ENCODE data around the gene UBE2J2.
A peak's percentile ranks its signal among the peaks of the same experiment; 100 is the strongest.

UBE2J2 gene

DNA sequence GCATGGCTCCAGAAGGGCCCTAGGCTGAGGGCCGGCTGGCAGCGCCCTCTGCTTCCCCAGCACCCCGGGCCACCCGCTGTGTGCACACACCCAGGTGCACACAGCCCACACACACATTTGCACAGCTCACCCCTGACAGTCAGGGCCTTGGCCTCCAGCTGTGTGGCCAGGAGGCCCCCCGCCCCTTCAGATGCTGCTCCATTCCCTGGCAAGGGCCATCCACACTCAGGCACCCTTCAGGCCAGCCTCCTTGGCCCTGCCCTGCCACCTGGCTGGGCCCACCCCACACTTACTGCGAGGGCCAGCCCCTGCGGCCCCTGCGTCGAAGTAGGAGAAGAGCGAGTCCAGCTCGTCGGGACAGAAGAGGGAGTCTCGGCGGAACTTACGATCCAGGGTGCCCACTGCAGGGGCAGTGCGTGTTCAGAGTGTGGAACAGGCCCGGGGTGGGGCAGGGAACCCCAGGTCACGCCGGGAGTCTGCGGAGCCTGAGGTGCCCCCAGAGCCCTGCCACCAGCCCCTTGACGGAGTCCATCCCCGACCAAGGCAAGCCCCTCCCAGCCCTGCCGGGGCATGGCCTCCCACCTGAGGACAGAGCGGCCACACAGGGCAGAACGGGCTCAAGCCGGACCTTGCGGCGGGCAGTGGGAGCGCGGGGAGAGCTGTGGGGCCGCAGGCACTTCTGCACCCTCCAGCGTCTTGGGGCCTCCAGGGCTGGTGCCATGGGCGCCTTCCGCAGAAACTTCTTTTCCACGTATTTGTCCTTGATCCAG lies 21.7 kb upstream of the UBE2J2 start:
- no peak for DNase-seq

DNA sequence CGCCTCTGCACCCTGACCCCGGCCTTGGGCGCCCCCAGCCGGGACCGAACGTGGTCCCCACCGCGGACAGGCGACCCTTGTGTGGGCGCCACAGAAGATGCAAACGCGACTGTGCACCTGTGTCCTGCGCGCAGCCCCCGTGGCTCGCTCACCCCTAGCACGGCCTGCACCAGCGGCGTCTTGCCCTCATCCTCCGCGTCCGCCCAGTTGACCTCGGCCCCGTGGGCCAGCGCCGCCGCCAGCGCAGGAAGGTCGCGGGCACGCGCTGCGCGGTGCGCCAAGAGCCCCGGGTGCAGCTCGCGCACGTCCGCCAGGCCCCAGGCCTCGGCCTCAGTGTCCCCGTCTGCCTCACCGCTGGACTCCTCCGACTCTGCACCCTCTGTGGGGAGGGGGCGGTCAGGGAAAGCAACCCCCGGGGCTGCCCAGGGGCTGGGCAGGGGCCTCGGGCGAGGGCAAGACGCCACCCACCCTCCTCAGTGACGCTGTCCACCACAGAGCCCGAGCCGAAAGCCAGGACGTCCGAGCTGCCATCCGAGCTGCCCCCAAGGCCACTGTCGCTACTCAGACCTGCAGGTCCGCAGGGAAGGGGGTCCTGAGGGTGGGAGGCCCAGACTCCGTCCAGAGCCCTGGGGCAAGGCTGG lies 20.7 kb upstream of the UBE2J2 start:
- DNase-seq, result no peak

DNA sequence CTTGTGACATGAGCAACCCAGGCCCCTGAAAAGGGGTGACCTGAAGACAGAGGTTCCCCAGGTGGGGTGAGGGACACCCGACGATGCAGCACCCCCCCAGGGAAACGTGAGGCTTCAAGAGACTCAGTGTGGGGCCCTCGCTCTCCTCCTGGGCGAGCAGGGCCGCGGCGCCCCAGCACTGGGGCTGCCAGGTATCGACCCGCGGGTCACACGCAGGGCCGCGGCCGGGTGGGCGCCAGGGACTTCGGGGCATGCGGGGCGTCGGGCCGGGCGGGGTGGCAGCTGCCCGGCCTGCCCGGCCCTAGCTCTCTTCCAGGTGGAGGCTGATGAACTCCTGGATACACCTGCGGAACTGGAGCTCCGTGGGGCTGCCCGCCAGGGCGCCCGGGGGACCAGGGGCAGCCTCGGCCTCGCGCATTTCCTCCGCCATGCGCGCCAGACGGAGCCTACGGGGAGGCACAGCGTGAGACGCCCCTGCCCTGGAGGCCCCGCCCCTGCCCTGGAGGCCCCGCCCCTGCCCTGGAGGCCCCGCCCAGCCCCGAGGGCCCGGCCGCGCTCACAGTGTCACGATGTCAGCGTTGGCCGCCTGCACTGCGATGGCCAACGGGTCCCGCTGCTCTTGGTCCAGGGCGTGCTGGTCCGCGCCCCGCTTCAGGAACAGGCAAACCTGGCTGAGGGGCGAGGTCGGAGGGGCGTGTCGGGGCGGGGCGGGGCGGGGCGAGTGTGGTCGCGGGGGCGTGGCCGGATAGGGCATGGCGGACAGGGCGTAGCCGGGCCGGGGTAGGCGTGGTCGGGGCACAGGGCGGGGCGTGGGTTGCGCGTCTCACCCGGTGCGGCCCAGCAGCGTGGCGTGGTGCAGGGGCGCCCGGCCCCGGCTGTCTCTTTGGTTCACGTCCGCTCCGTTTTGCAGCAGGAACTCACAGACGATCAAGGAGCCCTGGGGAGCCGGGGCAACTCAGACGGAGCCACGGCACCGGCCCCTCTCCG lies 19.9 kb upstream of the UBE2J2 start:
- no peak for DNase-seq

DNA sequence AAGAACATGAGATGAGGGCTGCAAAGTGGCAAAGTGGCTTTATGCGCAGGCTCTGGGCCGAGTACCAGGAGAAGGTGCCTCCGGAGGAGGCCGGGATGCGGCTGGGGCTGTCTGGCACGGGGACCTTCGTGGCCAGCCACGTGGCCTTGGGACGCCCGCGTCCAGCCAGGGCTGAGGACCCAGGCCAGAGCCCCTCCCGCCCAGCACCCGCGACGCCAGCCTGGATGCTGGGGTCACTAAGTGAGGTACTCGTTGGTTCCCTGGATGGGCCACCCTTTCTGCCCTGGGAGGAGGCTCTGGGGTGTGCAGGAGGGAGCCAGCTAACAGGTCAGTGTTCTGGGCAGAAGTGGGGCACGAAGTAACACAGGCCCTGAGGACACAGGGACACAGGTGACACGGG lies 19.2 kb upstream of the UBE2J2 start:
- DNase-seq, result no peak

DNA sequence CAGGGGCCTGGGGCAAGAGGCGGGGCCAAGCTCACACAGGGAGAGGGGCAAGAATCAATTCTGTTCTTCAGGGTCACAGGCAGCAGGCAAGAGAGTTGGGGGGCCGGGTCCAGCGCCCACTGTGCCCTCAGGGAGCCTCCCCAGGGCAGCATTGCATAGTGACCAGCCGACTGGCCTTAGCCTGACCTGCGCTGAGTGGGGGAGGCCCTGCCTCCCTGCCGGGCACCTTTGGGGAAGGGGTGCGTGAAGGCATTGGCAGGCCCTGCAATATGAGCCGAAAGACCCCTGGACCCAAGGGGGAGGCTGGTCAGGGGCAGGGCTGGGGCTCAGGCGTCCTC lies 18.8 kb upstream of the UBE2J2 start:
- no peak for DNase-seq

DNA sequence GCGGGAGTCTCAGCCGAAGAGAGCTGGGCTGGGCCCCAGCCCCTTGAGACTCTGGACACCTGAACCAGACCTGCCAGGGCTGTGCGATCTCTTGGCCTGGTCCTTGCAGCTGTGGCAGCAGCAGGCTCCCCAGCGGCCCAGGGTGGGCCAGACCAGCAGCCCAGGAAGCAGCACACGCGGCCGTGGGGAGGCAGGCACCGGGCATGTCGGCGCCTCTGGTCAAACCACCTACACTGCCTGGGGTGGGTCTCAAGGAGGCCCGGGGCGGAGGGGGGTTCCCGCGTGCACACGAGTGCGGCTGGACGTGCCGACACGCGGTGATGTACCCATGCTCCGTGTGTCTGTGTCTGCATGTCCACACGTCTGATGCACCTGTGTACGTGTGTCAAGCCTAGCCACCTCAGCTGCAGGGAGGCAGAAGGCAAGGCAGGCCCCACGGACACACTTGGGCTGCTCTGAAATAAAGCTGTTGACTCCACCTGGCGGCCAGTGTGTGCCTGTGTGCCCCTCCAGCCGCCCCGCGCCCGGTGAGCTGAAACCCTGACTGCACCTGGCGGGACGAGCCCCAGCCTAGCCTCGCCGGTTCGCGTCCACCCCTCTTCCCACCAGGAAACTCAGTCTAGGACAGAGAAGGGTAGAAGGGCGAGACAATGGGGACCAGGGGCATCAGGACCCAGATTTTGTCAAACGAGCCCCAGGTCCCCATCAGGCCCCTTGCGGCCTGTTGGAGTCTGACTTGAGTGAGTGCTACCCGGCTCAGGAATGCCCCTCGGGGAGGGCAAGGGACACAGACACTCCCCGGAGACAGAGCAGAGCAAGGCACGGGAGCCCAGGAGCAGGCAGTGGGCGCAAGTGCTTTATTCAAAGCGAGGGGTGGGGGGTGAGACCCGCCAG lies 18.1 kb upstream of the UBE2J2 start:
- peak; percentile 52 for DNase-seq

DNA sequence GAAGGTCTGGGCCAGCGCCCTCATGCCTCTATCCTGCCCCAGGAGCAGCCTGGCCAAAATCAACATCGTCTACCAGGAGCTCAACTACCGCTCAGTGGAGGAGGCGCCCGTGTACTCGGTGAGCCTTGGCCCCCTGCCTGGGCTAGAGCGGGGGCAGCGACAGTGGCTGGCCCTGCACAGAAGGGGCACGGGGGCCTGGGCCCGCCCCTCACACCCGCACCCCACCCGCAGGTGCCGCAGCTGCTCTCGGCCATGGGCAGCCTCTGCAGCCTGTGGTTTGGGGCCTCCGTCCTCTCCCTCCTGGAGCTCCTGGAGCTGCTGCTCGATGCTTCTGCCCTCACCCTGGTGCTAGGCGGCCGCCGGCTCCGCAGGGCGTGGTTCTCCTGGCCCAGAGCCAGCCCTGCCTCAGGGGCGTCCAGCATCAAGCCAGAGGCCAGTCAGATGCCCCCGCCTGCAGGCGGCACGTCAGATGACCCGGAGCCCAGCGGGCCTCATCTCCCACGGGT lies 17.4 kb upstream of the UBE2J2 start:
- no peak for DNase-seq

DNA sequence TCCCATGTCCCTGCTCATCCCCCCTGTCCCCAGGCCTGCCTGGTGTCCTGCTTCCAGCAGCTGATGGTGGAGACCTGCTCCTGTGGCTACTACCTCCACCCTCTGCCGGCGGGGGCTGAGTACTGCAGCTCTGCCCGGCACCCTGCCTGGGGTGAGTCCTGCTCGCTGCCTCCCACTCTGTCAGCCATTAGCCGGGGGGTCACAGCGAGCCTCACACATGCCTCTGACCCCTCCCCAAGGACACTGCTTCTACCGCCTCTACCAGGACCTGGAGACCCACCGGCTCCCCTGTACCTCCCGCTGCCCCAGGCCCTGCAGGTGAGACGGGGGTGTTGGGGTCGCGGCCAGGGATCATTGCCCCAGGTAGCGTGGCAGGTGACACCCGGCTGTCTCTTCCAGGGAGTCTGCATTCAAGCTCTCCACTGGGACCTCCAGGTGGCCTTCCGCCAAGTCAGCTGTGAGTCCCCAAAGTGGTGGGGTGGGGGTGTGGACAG lies 16.6 kb upstream of the UBE2J2 start:
- DNase-seq, result peak; percentile 43

DNA sequence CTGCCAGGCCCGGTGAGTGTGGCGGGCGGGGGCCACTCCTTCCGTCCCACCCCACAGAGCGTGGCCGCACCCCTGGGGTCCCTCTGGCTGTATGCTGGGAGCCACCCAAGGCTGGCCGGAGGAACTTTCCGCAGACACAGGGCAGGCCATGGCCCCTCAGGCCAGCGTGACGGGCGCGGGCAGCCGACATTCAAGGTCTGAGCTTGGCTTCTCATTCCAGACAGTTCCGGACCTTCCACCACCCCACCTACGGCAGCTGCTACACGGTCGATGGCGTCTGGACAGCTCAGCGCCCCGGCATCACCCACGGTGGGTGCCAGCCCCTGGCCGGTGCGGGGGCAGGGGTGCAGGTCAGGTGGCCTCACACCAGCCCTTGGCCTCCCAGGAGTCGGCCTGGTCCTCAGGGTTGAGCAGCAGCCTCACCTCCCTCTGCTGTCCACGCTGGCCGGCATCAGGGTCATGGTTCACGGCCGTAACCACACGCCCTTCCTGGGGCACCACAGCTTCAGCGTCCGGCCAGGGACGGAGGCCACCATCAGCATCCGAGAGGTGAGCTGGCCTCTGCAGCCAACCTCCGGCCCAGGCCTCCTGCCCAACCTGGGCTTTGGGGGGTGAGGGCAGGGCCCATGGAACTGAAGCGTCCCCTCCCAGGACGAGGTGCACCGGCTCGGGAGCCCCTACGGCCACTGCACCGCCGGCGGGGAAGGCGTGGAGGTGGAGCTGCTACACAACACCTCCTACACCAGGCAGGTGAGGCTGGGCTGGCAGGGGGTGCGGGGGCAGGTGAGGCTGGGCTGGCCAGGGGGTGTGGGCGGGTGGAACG lies 13.8 kb upstream of the UBE2J2 start:
- DNase-seq, result no peak

DNA sequence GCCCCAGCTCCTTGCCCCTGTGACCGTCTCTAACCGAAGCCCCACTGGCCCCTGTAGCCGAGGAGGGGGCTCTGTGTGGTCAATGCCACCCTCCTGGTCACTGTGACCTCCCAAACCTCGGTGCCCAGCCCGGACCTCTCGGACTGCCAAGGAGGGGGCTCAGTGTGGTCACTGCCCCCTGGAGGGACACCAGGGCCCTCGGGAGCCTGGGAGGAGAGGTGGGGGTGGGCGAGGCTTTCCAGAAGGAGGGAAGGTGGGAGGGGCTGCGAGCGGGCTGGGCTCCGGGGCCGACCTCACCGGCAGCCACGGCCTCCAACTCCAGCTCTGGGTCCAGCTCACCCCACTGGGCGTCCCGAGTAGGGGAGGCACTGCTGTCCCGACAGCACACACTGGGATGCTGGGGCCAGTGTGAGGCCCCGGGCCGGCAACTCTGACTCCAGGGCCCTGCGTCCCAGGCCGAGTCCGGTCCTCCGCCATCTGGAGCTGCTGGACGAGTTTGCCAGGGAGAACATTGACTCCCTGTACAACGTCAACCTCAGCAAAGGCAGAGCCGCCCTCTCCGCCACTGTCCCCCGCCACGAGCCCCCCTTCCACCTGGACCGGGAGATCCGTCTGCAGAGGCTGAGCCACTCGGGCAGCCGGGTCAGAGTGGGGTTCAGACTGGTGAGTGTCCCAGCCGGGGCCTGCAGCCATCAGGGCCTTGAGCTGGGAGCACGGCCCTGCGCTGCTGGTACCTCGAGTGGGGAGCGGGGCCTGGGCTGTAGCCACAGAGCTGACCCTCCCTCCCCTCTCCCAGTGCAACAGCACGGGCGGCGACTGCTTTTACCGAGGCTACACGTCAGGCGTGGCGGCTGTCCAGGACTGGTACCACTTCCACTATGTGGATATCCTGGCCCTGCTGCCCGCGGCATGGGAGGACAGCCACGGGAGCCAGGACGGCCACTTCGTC lies 12.9 kb upstream of the UBE2J2 start:
- no peak for DNase-seq

DNA sequence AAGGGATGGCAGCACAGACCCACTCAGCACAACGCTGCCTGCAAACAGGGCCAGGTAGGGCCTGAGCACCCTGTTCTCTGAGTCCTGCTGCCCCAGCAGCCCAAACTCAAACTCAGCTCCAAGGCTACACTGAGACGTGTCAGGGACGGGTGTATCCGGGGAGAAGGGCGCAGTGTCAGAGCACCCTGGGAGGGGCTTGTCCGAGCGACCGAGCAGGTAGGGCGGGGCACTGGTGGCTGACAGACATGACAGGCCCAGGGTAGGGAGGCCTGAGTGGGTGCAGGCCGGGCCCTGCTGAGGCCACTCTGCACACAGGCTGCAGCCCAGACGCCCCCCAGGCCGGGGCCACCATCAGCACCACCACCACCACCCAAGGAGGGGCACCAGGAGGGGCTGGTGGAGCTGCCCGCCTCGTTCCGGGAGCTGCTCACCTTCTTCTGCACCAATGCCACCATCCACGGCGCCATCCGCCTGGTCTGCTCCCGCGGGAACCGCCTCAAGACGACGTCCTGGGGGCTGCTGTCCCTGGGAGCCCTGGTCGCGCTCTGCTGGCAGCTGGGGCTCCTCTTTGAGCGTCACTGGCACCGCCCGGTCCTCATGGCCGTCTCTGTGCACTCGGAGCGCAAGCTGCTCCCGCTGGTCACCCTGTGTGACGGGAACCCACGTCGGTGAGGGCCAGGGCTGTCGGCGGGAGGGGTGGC lies 12.1 kb upstream of the UBE2J2 start:
- DNase-seq, result no peak

DNA sequence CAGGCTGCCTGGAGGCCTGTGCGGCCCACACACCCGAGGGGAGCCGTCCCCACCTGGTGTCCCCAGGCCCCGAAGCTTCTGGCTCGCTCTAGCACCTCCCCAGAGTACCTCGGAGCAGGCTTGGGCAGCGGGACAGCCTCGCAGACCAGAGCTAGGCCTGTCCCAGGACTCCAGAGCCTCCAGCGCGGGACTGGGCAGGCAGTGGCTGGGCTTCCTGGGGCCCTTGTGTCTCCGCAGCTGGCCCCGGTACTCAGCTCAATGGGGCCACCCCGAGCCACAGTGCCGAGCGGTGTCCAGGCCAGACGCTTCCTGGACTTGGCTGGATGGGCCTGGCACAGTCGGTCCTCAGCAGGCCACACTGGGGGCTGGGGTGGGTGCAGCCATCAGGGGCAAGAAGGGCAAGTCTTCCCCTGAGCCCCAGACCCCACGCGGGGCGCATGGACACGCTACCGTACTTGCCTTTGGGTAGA lies 11.5 kb upstream of the UBE2J2 start:
- no peak for DNase-seq

DNA sequence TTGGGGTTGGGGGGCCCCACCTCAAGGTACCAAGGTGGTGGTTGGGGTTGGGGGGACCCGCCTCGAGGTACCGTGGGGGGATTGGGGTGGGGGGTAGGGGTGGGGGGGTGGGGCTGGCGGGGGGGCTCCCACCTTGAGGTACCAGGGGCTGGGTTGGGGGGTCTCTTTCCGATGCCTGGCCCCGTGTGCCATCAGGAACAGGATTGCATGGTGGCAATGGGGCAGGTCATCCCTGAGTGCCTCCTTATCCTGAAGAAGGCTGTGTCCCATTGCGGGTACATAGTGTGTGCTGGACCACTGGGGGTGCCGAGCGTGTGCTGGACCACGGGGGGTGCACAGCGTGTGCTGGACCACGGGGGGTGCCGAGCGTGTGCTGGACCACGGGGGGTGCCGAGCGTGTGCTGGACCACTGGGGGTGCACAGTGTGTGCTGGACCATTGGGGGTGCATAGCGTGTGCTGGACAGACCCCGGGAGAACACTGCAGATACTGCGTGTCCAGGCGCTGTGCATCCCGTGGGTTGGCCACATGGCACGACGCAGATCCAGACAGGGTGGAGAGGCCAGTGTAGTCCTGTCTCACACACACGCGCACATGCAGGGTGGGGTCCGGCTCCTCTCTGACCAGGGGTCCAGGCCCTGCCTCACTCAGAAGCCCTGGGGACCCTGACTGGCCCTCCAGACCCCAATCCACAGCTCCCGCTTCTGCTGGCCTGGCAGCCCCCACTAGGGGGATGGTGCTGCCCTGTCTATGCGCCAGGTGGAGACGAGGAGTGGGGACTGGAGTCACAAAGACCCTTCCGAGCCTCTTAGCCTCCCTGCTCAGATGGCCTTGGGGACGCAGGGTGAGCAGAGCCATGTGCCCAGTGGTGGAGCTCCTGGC lies 10.8 kb upstream of the UBE2J2 start:
- DNase-seq, result no peak

DNA sequence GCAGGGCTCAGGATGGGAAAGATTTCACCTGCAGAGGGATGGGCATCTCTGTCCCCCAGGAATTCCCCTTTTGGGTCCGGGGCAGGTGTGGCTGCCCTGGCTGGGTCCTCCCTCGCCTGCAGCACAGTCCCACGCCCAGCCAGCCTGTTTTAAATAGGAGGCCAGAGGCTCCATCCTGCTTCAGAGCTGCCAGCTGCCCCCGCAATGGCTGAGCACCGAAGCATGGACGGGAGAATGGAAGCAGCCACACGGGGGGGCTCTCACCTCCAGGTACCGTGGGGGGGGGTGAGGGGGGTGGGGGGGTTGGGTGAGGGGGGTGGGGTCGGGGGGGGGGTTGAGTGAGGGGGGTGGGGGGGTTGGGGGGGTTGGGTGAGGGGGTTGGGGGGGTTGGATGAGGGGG lies 10.2 kb upstream of the UBE2J2 start:
- DNase-seq, result no peak

DNA sequence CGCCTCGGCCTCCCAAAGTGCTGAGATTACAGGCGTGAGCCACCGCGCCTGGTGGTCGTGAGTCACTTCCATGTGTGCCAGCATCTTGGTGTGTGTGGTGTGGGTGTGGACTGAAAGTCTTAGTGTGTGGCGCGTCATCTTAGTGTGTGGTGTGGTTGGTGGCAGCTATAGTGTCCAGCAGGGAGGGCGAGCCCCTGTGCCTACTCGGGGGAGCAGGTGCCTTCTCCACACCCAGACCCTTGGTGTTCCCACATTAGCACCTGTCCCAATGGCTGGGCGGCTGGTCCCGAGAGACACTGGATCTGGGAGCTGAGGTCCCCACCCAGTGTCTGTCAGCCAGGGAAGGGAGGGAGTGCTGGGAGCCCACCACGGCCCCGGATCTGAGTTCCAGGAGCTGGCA lies 9.3 kb upstream of the UBE2J2 start:
- DNase-seq, result no peak

DNA sequence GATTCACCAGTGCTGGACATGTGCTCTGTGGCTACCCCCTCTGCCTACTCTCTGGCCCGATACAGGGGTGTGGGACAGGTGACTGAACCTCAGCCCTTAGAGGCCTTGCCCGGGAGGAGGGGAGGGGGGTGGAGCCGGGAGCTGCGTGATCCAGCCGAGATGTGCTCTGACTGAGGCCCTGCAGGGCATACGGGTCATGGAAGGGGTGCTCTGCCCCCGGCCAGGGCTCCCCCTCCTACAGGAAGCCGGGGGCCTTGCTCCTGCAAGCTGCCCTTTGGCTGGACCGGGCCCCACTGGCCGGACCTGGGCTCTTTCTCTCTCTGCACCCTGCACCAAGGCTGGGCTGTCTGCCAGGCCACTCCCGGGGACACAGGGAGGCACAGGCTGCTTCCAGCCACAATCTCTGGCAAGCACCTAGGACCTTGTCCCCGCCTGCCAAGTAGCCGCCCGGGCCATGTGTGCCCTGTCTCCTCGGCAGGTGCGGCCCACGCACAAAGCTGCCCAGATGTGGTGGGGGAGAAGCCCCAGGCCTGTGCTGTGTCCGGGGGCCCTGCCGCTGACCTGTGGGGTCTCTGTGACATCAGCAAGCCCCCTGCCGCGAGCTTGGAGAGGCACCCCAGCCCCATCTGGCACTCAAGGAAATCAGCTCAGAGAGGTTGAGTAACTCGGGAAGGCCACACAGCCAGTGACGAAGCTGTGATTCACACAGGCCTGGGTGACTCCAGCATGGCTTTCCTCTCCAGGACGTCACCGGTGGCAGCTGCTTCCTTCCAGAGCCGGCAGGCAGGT lies 8.1 kb upstream of the UBE2J2 start:
- DNase-seq, result no peak

DNA sequence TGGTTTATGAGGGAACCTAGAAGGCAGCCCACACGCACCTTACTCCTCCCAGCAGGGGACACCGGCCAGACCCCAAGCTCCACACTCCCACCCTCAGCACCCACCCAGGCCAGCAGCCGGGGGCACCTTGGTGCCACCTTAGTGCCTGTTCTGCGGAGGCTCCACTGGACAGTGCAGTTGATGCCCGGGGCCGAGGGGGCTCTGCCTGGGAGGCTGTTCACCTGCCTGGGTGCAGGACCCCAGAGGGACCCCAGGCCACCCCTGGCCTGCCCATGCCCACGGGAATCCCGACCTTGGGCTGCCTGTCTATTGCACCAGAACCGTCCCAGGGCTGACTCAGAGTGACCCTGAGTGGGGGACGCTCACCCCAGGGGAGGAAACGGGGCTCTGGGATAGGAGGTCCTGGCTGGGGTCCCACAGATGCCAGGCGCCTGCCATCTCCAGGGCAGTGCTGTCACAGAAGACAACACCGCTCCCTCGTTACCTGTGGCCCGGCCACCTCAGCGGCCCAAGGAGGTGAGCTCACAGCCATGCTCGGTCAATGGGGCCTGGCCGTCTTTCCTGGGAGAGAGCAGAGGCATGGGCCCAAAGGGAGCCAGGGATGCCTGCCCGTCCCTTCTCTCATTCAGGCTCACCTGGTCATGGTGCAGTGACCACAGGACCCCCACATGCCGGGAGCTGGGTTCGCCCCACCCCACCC lies 7.3 kb upstream of the UBE2J2 start:
- no peak for DNase-seq
